GM04504 (cell line): Measurements from ENCODE around the gene CCNY.

Source experiments
- DNase-seq: peaks from one replicate; pipeline ENCODE4 v3.0.0-alpha.2; 2012; ENCODE audit warnings: low read depth

The CCNY gene

GRCh38 chr10:35486297-35486990 is 150.1 kb downstream of the CCNY start:
- no peak for DNase-seq

GRCh38 chr10:35487336-35488034 is 151.2 kb downstream of the CCNY start:
- DNase-seq, result no peak

- DNase-seq, result no peak
Observed at GRCh38 chr10:35488228-35488627, 151.9 kb downstream of the CCNY start.

- no peak for DNase-seq
Observed at GRCh38 chr10:35492386-35493195, 156.3 kb downstream of the CCNY start.

- DNase-seq, result no peak
Observed at GRCh38 chr10:35493196-35494118, 157.1 kb downstream of the CCNY start.

GRCh38 chr10:35495521-35496119 is 159.3 kb downstream of the CCNY start:
- no peak for DNase-seq

- no peak for DNase-seq
Observed at GRCh38 chr10:35497909-35498308, 161.6 kb downstream of the CCNY start.

GRCh38 chr10:35498693-35499092 is 162.4 kb downstream of the CCNY start:
- no peak for DNase-seq

- DNase-seq, result no peak
Observed at GRCh38 chr10:35501923-35502322, 165.6 kb downstream of the CCNY start.

GRCh38 chr10:35502692-35503091 is 166.4 kb downstream of the CCNY start:
- DNase-seq, result no peak

GRCh38 chr10:35503578-35503977 is 167.3 kb downstream of the CCNY start:
- no peak for DNase-seq

GRCh38 chr10:35504132-35504531 is 167.8 kb downstream of the CCNY start:
- DNase-seq, result no peak

- DNase-seq, result no peak
Observed at GRCh38 chr10:35505241-35505873, 169.0 kb downstream of the CCNY start.

GRCh38 chr10:35506741-35507140 is 170.4 kb downstream of the CCNY start:
- DNase-seq, result no peak

GRCh38 chr10:35507519-35508109 is 171.3 kb downstream of the CCNY start:
- no peak for DNase-seq

GRCh38 chr10:35508647-35509046 is 172.3 kb downstream of the CCNY start:
- no peak for DNase-seq

GRCh38 chr10:35510891-35511290 is 174.6 kb downstream of the CCNY start:
- no peak for DNase-seq

- no peak for DNase-seq
Observed at GRCh38 chr10:35511647-35512046, 175.3 kb downstream of the CCNY start.

- no peak for DNase-seq
Observed at GRCh38 chr10:35516102-35516670, 179.9 kb downstream of the CCNY start.
